ENCODE measurements around the gene C1orf56.
A peak's percentile ranks its signal among the peaks of the same experiment; 100 is the strongest.
"Not testable (repeated sequence)": the region's sequence is repeated elsewhere in the genome, so short reads cannot be mapped to it uniquely, and the experiment has no call there.

Gene C1orf56

GRCh38 chr1:151065089-151065645 is 17.6 kb downstream of the C1orf56 start:
- no peak for ATAC-seq
- peaks cover 13% of the 10 kb centered on the region for H3K4me1 Mint-ChIP-seq
- peaks cover 6% of the 10 kb centered on the region for H3K36me3 Mint-ChIP-seq
- H3K4me3 Mint-ChIP-seq = no peak overlapping the region
- no peak overlapping the region for H3K27ac Mint-ChIP-seq
- no peaks in the 10 kb centered on the region for H3K9me3 Mint-ChIP-seq
- no peaks in the 10 kb centered on the region for H3K27me3 Mint-ChIP-seq

DNA sequence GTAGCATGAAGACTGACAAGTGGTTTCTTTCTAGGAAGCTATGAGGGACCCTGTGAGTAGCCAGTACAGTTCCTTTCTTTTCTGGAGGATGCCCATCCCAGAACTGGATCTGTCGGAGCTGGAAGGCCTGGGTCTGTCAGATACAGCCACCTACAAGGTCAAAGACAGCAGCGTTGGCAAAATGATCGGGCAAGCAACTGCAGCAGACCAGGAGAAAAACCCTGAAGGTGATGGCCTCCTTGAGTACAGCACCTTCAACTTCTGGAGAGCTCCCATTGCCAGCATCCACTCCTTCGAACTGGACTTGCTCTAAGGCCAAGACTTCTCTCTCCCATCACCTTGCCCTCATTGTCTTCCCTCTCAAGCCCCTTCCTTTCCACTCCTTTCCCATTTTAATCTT is 19.6 kb downstream of the C1orf56 start:
- Mint-ChIP-seq H3K9me3 (no peaks in the 10 kb centered on the region), H3K27ac (no peak overlapping the region), H3K27me3 (no peaks in the 10 kb centered on the region), H3K36me3 (peaks cover 6% of the 10 kb centered on the region), H3K4me3 (no peak overlapping the region), H3K4me1 (peaks cover 7% of the 10 kb centered on the region)
- no peak for ATAC-seq

- Mint-ChIP-seq H3K4me1 (peaks cover 16% of the 10 kb centered on the region), H3K27me3 (no peaks in the 10 kb centered on the region), H3K9me3 (no peaks in the 10 kb centered on the region), H3K27ac (peak overlapping the region; percentile 100), H3K36me3 (peaks cover 6% of the 10 kb centered on the region), H3K4me3 (peak overlapping the region; percentile 98)
- no peak for ATAC-seq
Measured at GRCh38 chr1:151069103-151069486, 21.5 kb downstream of the C1orf56 start.

- H3K36me3 Mint-ChIP-seq = peaks cover 8% of the 10 kb centered on the region
- peak; percentile 97 for ATAC-seq
- peak within 1 kb of the TSS; percentile 100 for H3K27ac Mint-ChIP-seq
- H3K9me3 Mint-ChIP-seq = no peaks in the 10 kb centered on the region
- peaks cover 16% of the 10 kb centered on the region for H3K4me1 Mint-ChIP-seq
- H3K27me3 Mint-ChIP-seq = no peaks in the 10 kb centered on the region
- peak within 1 kb of the TSS; percentile 98 for H3K4me3 Mint-ChIP-seq
Measured at GRCh38 chr1:151070474-151071276, 23.1 kb downstream of the C1orf56 start, which contains the start of gene GABPB2. GABPB2 (plus strand) TSS chr1:151070761; CDS start chr1:151088190, 17,429 bp downstream.

DNA sequence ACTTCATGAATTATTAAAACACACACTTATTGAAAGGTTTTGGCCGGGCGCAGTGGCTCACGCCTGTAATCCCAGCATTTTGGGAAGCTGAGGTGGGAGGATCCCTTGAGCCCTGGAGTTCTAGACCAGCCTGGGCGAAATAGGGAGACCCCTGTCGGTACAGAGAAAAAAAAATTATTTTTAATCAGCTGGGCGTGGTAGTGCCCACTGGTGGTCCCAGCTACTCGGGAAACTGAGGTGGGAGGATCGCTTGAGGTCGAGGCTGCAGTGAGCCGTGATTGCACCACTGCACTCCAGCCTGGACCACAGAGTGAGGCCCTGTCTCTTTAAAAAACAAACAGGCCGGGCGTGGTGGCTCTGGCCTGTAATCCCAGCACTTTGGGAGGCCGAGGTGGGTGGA is 24.7 kb downstream of the C1orf56 start:
- Mint-ChIP-seq H3K27me3 (no peaks in the 10 kb centered on the region), H3K4me3 (no peak overlapping the region), H3K4me1 (peaks cover 16% of the 10 kb centered on the region), H3K27ac (peak overlapping the region; percentile 100), H3K36me3 (peaks cover 6% of the 10 kb centered on the region), H3K9me3 (no peaks in the 10 kb centered on the region)
- no peak for ATAC-seq

DNA sequence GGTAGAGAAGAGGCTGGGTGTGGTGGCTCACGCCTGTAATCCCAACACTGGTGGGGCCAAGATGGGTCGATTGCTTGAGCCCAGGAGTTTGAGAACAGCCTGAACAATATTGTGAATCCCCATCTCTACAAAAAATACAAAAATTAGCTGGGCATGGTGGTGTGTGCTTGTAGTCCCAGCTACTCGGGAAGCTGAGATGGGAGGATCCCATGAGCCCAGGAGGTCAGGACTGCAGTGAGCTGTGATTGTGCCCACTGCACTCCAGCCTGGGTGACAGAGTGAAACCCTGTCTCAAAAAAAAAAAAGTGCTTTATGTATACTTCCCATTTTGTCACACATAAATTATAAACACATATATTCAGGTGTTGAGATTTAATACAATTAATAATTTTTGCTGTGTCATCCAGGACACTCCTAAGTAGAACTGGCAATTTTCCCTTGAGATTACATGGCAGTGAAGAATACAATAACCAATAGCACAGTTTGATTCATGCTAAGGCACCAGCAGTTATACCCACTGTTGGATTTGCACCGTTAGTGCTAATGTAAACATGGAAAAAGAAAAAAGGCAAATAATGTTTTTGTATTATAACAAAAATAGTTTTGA is 38.5 kb downstream of the C1orf56 start:
- Mint-ChIP-seq H3K27ac (no peak overlapping the region), H3K4me3 (no peak overlapping the region)

DNA sequence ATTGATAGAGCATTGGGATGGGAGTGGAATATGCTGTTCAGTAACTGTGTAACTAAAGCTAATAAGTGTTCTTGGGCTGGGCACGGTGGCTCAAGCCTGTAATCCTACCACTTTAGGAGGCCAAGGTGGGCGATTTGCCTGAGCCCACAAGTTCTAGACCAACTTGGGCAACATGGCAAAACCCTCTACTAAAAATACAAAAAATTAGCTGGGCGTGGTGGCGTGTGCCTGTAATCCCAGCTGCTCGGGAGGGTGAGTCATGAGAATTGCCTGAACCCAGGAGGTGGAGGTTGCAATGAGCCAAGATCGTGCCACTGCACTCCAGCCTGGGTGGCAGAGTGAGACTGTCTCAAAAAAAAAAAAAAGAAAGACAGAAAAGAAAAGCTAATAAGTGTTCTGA is 49.9 kb downstream of the C1orf56 start:
- not testable (repeated sequence) for H3K9me3 Mint-ChIP-seq, H3K36me3 Mint-ChIP-seq, H3K4me3 Mint-ChIP-seq, ATAC-seq, H3K27ac Mint-ChIP-seq, H3K27me3 Mint-ChIP-seq, H3K4me1 Mint-ChIP-seq

More for the DNA sequence above, 38.5 kb downstream of the C1orf56 start:
- no peak for ATAC-seq
- Mint-ChIP-seq H3K27me3 (no peaks in the 10 kb centered on the region), H3K36me3 (peaks cover 6% of the 10 kb centered on the region), H3K9me3 (no peaks in the 10 kb centered on the region), H3K4me1 (peaks cover 8% of the 10 kb centered on the region)

- Mint-ChIP-seq H3K4me1 (no peaks in the 10 kb centered on the region), H3K36me3 (peaks cover 7% of the 10 kb centered on the region), H3K27ac (no peak overlapping the region), H3K9me3 (no peaks in the 10 kb centered on the region), H3K4me3 (no peak overlapping the region), H3K27me3 (no peaks in the 10 kb centered on the region)
- no peak for ATAC-seq
Measured at GRCh38 chr1:151098126-151098525, 50.6 kb downstream of the C1orf56 start.
